ENCODE results near the gene KRTAP10-4. TPM values are rescaled to one million over a fixed set of nuclear protein-coding genes. Genes with fewer than 3 reads are reported as not detected.

The KRTAP10-4 gene
- total RNA-seq, 1 experiment from 2014 or later: not detected

DNA sequence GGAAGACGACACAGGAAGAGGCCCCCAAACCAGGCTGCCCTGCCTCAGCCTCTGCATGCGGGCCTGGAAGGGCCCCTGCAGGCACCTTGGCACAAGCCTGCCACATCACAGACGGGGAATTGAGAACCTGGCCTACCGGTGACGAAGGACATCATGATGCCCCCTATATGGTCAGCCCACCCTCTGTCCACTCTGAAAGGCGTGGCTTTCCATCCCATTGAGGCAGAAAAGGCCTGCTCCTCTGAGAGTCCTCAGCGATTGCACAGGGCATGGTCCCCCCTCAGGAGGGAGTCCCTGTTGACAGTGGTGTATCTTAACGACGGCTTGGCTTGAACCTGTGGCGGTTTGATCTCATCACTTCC lies 44.9 kb upstream of the KRTAP10-4 start:
- H3K4me1 ChIP-seq (replicated peaks; ENCODE audit: insufficient read depth): no peaks in the 10 kb centered on the region
- H3K27me3 ChIP-seq (ENCODE audit: insufficient read depth, low read depth): peaks cover 54% of the 10 kb centered on the region
- no TSS peak for BruUV-seq (replicated peaks)
- no peak overlapping the region for H3K4me2 ChIP-seq
- no peaks in the 10 kb centered on the region for H3K9me2 ChIP-seq (ENCODE audit: insufficient read depth)
- H3K9me3 ChIP-seq (ENCODE audit: insufficient read depth, low read depth): no peaks in the 10 kb centered on the region
- intact Hi-C loops (cut with micrococcal nuclease; ENCODE audit: unreplicated experiment): no loop called here
- no peak for DNase-seq
- no peak overlapping the region for H3K27ac ChIP-seq
- no peak for TF ChIP-seq EZH2 (IDR thresholded peaks at IDR 0.05; ENCODE audit: low read depth)
- TF ChIP-seq, protein P1, sequence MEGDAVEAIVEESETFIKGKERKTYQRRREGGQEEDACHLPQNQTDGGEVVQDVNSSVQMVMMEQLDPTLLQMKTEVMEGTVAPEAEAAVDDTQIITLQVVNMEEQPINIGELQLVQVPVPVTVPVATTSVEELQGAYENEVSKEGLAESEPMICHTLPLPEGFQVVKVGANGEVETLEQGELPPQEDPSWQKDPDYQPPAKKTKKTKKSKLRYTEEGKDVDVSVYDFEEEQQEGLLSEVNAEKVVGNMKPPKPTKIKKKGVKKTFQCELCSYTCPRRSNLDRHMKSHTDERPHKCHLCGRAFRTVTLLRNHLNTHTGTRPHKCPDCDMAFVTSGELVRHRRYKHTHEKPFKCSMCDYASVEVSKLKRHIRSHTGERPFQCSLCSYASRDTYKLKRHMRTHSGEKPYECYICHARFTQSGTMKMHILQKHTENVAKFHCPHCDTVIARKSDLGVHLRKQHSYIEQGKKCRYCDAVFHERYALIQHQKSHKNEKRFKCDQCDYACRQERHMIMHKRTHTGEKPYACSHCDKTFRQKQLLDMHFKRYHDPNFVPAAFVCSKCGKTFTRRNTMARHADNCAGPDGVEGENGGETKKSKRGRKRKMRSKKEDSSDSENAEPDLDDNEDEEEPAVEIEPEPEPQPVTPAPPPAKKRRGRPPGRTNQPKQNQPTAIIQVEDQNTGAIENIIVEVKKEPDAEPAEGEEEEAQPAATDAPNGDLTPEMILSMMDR (conservative IDR thresholded peaks at IDR 0.05): no peak
- H4K20me1 ChIP-seq (ENCODE audit: insufficient read depth): no peaks in the 10 kb centered on the region
- no peak overlapping the region for H2AFZ ChIP-seq
- POLR2A ChIA-PET (ENCODE audit: unreplicated experiment): no interaction called here
- CTCF ChIA-PET: no interaction called here
- no peaks in the 10 kb centered on the region for H3K36me3 ChIP-seq (ENCODE audit: low read depth)
- H3K79me2 ChIP-seq (ENCODE audit: low read depth): no peaks in the 10 kb centered on the region
- peaks cover 3% of the 10 kb centered on the region; the same call in 1 of the 2 replicates for H3F3A ChIP-seq (ENCODE audit: insufficient read depth, low read depth)
- no peak overlapping the region for H3K4me3 ChIP-seq

DNA sequence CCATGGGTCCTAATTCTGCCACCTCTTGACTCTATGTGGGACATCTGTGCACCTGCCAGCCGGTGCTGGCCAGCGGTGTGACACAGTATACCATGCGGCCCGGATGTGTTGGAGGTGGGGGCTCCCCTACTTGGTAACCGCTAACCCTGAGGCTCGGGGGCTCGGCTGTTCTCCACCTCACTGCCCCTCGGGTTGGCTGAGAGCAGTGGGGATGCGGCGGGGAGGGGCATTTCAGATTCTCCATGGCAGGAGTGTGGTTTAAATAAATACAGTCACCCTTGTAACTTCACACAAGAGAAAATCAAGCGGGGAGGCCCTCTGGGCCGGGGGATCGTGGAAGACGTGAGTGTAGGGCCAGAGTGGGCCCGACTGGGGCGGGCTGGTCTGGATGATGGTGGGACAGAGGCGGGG lies 44.5 kb upstream of the KRTAP10-4 start:
- no TSS peak for BruUV-seq (replicated peaks)
- no peaks in the 10 kb centered on the region for H3K9me2 ChIP-seq (ENCODE audit: insufficient read depth)
- H3K79me2 ChIP-seq (ENCODE audit: low read depth): no peaks in the 10 kb centered on the region
- POLR2A ChIA-PET (ENCODE audit: unreplicated experiment): no interaction called here
- H3K4me2 ChIP-seq: no peak overlapping the region
- peaks cover 54% of the 10 kb centered on the region for H3K27me3 ChIP-seq (ENCODE audit: insufficient read depth, low read depth)
- TF ChIP-seq, protein P1 (conservative IDR thresholded peaks at IDR 0.05): no peak
- TF ChIP-seq EZH2 (IDR thresholded peaks at IDR 0.05; ENCODE audit: low read depth): no peak
- H2AFZ ChIP-seq: no peak overlapping the region
- no peaks in the 10 kb centered on the region for H3K36me3 ChIP-seq (ENCODE audit: low read depth)
- CTCF ChIA-PET: no interaction called here
- no peak for DNase-seq
- H3K27ac ChIP-seq: no peak overlapping the region
- H3F3A ChIP-seq (ENCODE audit: insufficient read depth, low read depth): peaks cover 3% of the 10 kb centered on the region; the same call in 1 of the 2 replicates
- no peaks in the 10 kb centered on the region for H3K4me1 ChIP-seq (replicated peaks; ENCODE audit: insufficient read depth)
- no peaks in the 10 kb centered on the region for H4K20me1 ChIP-seq (ENCODE audit: insufficient read depth)
- intact Hi-C loops (cut with micrococcal nuclease; ENCODE audit: unreplicated experiment): no loop called here
- no peak overlapping the region for H3K4me3 ChIP-seq
- H3K9me3 ChIP-seq (ENCODE audit: insufficient read depth, low read depth): no peaks in the 10 kb centered on the region

DNA sequence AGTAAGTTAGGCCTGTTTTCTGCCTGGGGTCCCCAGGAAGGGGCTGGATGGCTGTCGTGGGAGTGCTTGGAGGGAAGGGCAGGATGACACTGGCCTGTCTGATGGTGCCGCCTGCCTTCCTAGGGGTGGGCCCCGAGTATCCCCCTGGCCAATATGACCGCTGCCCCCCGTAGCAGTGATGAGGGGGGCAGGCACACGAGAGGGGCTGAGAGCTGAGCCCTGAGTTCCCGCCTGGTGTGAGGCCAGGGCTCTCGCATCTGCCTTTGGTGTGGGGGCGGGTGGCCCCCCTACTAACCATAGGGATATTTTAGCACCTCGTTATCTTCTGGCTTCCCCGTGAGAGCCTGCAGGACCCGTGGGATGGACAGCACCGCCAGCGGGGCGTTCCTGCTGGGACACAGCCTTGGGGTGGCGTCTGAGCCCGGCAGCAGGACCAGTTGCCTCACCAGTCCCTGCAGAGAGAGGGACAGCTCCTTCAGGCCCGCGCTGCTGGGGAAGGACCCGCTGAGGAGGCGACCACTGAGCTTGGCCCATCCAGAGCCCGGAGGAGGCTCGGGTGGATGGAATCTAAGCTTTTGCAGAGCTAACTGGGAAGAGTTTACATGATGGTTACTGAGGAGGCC lies 43.9 kb upstream of the KRTAP10-4 start:
- BruUV-seq (replicated peaks): no TSS peak
- Histone ChIP-seq H3K4me1 (replicated peaks; ENCODE audit: insufficient read depth) (no peaks in the 10 kb centered on the region), H3K9me2 (ENCODE audit: insufficient read depth) (no peaks in the 10 kb centered on the region), H3K27ac (no peak overlapping the region), H3K4me3 (no peak overlapping the region), H3K4me2 (no peak overlapping the region), H3K79me2 (ENCODE audit: low read depth) (no peaks in the 10 kb centered on the region), H3K27me3 (ENCODE audit: insufficient read depth, low read depth) (peaks cover 54% of the 10 kb centered on the region), H4K20me1 (ENCODE audit: insufficient read depth) (no peaks in the 10 kb centered on the region), H3F3A (ENCODE audit: insufficient read depth, low read depth) (peaks cover 3% of the 10 kb centered on the region; the same call in 1 of the 2 replicates), H3K36me3 (ENCODE audit: low read depth) (no peaks in the 10 kb centered on the region), H3K9me3 (ENCODE audit: insufficient read depth, low read depth) (no peaks in the 10 kb centered on the region), H2AFZ (no peak overlapping the region)
- intact Hi-C loops (cut with micrococcal nuclease; ENCODE audit: unreplicated experiment): no loop called here
- ChIA-PET POLR2A (ENCODE audit: unreplicated experiment) (no interaction called here), CTCF (no interaction called here)
- TF ChIP-seq, protein P1 (conservative IDR thresholded peaks at IDR 0.05): no peak
- TF ChIP-seq EZH2 (IDR thresholded peaks at IDR 0.05; ENCODE audit: low read depth): no peak
- no peak for DNase-seq
